Fibroblast of pulmonary artery (primary cell): ENCODE results near the gene KIF5C.

Experiments used
- DNase-seq: peaks from one replicate; pipeline ENCODE4 v3.0.0-alpha.2; 2010; ENCODE audit warnings: low read depth
- H3K4me3 ChIP-seq: replicated peaks from 2 replicates; pipeline ENCODE4 v1.5.1; 2011; ENCODE audit warnings: low read depth, mild to moderate bottlenecking, control low read depth, low read length, moderate library complexity
- CTCF ChIP-seq: IDR thresholded peaks from 2 replicates; pipeline ENCODE4 v1.5.1; 2011; ENCODE audit warnings: mild to moderate bottlenecking, control low read depth, low read length, inconsistent platforms; ENCODE audit errors: missing control alignments

KIF5C gene

GRCh38 chr2:149070681-149071320 is 195.8 kb downstream of the KIF5C start:
- DNase-seq, result no peak
- no peak for TF ChIP-seq CTCF
- H3K4me3 ChIP-seq, result no peak overlapping the region

- DNase-seq, result no peak
- H3K4me3 ChIP-seq, result no peak overlapping the region
- TF ChIP-seq CTCF, result no peak
Measured at GRCh38 chr2:149075105-149075504, 200.1 kb downstream of the KIF5C start.

GRCh38 chr2:149075853-149076252 is 200.8 kb downstream of the KIF5C start:
- H3K4me3 ChIP-seq, result no peak overlapping the region
- no peak for TF ChIP-seq CTCF
- no peak for DNase-seq
